DMS79 (cell line): Measurements from ENCODE around the gene TGM5.
"Not testable (repeated sequence)": the region's sequence is repeated elsewhere in the genome, so short reads cannot be mapped to it uniquely, and the experiment has no call there.

Source experiments
- DNase-seq: peaks from one replicate; lab custom pipeline; 2025; lab: John Stamatoyannopoulos, UW

The TGM5 gene

GRCh38 chr15:43246261-43246774 lies 20.4 kb downstream of the TGM5 start:
- DNase-seq = no peak

GRCh38 chr15:43244092-43244491 lies 22.6 kb downstream of the TGM5 start:
- DNase-seq = no peak

- DNase-seq = no peak
These were observed 23.6 kb downstream of the TGM5 start for GRCh38 chr15:43243020-43243645.

- no peak for DNase-seq
These were observed 24.1 kb downstream of the TGM5 start for GRCh38 chr15:43242616-43243015.

- DNase-seq = no peak
These were observed 25.6 kb downstream of the TGM5 start for GRCh38 chr15:43241100-43241499.

GRCh38 chr15:43239732-43240491 lies 26.8 kb downstream of the TGM5 start:
- DNase-seq = no peak

- DNase-seq = no peak
These were observed 28.0 kb downstream of the TGM5 start for GRCh38 chr15:43238671-43239131.

- DNase-seq = no peak
These were observed 28.8 kb downstream of the TGM5 start for GRCh38 chr15:43237842-43238470.

- no peak for DNase-seq
These were observed 31.2 kb downstream of the TGM5 start for GRCh38 chr15:43235536-43235935.

- DNase-seq = no peak
These were observed 34.3 kb downstream of the TGM5 start for GRCh38 chr15:43232289-43232874.

- no peak for DNase-seq
These were observed 36.0 kb downstream of the TGM5 start for GRCh38 chr15:43230640-43231115.

GRCh38 chr15:43229977-43230376 lies 36.8 kb downstream of the TGM5 start:
- DNase-seq = no peak

GRCh38 chr15:43226436-43227305 lies 40.1 kb downstream of the TGM5 start:
- no peak for DNase-seq

GRCh38 chr15:43225950-43226255 lies 40.8 kb downstream of the TGM5 start:
- not testable (repeated sequence) for DNase-seq

- peak; percentile 4 for DNase-seq
These were observed 41.4 kb downstream of the TGM5 start for GRCh38 chr15:43225201-43225949.

- no peak for DNase-seq
These were observed 45.3 kb downstream of the TGM5 start for GRCh38 chr15:43221422-43221821.

- no peak for DNase-seq
These were observed 45.7 kb downstream of the TGM5 start, which contains the start of gene EPB42 for GRCh38 chr15:43220991-43221403. Gene EPB42 (minus strand): TSS chr15:43221018. CDS start chr15:43220825, 193 bp downstream.

GRCh38 chr15:43219929-43220928 lies 46.5 kb downstream of the TGM5 start:
- DNase-seq = no peak
